ENCODE results near the gene SAMSN1. TPM values are rescaled to one million over a fixed set of nuclear protein-coding genes. Genes with fewer than 3 reads are reported as not detected.
"Not testable (repeated sequence)": the region's sequence is repeated elsewhere in the genome, so short reads cannot be mapped to it uniquely, and the experiment has no call there.

SAMSN1 gene
- polyA plus RNA-seq, 1 donor from 2014 or later, result 24.6 TPM

GRCh38 chr21:14528815-14529214, 17.3 kb downstream of the SAMSN1 start:
- Mint-ChIP-seq H3K27ac (peak overlapping the region in 2 of 3 donors; percentile 66 to 88), H3K27me3 (no peaks in the 10 kb centered on the region), H3K4me1 (peaks cover 55 to 58% (median 55%) of the 10 kb centered on the region in 3 donors), H3K9me3 (no peaks in the 10 kb centered on the region), H3K36me3 (no peaks in the 10 kb centered on the region), H3K4me3 (peak overlapping the region in 3 of 4 donors; percentile 63 to 85 (median 70))

- H3K4me1 Mint-ChIP-seq, result peaks cover 57 to 61% (median 58%) of the 10 kb centered on the region in 3 donors
- H3K27ac Mint-ChIP-seq, result peak overlapping the region; percentile 66 to 94 (median 93)
- H3K36me3 Mint-ChIP-seq, result peaks cover 2% of the 10 kb centered on the region
- no peaks in the 10 kb centered on the region for H3K9me3 Mint-ChIP-seq
- H3K4me3 Mint-ChIP-seq, result peak overlapping the region; percentile 60 to 93 (median 83)
- no peaks in the 10 kb centered on the region for H3K27me3 Mint-ChIP-seq
Observed at GRCh38 chr21:14527696-14528652, 18.1 kb downstream of the SAMSN1 start.

- H3K27me3 Mint-ChIP-seq, result no peaks in the 10 kb centered on the region
- H3K9me3 Mint-ChIP-seq, result no peaks in the 10 kb centered on the region
- peak overlapping the region; percentile 56 to 94 (median 93) for H3K27ac Mint-ChIP-seq
- H3K36me3 Mint-ChIP-seq, result peaks cover 2% of the 10 kb centered on the region
- peaks cover 57 to 59% (median 58%) of the 10 kb centered on the region in 3 donors for H3K4me1 Mint-ChIP-seq
- peak overlapping the region; percentile 60 to 93 (median 83) for H3K4me3 Mint-ChIP-seq
Observed at GRCh38 chr21:14526836-14527695, 19.0 kb downstream of the SAMSN1 start.

GRCh38 chr21:14526199-14526598, 19.9 kb downstream of the SAMSN1 start:
- Mint-ChIP-seq H3K4me3 (peak overlapping the region; percentile 60 to 93 (median 83)), H3K36me3 (peaks cover 5% of the 10 kb centered on the region), H3K27ac (peak overlapping the region in 2 of 3 donors; percentile 56 to 93), H3K4me1 (peaks cover 57 to 60% (median 60%) of the 10 kb centered on the region in 3 donors), H3K27me3 (no peaks in the 10 kb centered on the region), H3K9me3 (no peaks in the 10 kb centered on the region)

GRCh38 chr21:14523234-14523633, 22.9 kb downstream of the SAMSN1 start:
- H3K4me3 Mint-ChIP-seq, result peak overlapping the region; percentile 56 to 91 (median 74)
- peaks cover 6% of the 10 kb centered on the region for H3K36me3 Mint-ChIP-seq
- no peaks in the 10 kb centered on the region for H3K27me3 Mint-ChIP-seq
- no peaks in the 10 kb centered on the region for H3K9me3 Mint-ChIP-seq
- H3K4me1 Mint-ChIP-seq, result peaks cover 49 to 54% (median 49%) of the 10 kb centered on the region in 3 donors
- H3K27ac Mint-ChIP-seq, result peak overlapping the region; percentile 40 to 84 (median 61)

GRCh38 chr21:14522736-14523135, 23.4 kb downstream of the SAMSN1 start:
- Mint-ChIP-seq H3K4me1 (peaks cover 46 to 53% (median 50%) of the 10 kb centered on the region in 3 donors), H3K4me3 (peak overlapping the region in 2 of 4 donors; percentile 46 to 91), H3K9me3 (no peaks in the 10 kb centered on the region), H3K36me3 (peaks cover 6% of the 10 kb centered on the region), H3K27ac (peak overlapping the region in 2 of 3 donors; percentile 40 to 61), H3K27me3 (no peaks in the 10 kb centered on the region)

GRCh38 chr21:14520535-14520934, 25.6 kb downstream of the SAMSN1 start:
- peak overlapping the region; percentile 79 to 96 (median 92) for H3K27ac Mint-ChIP-seq
- peaks cover 32 to 42% (median 41%) of the 10 kb centered on the region in 3 donors for H3K4me1 Mint-ChIP-seq

GRCh38 chr21:14519000-14519399, 27.1 kb downstream of the SAMSN1 start:
- no peak overlapping the region for H3K27ac Mint-ChIP-seq
- no peaks in the 10 kb centered on the region for H3K27me3 Mint-ChIP-seq
- H3K36me3 Mint-ChIP-seq, result peaks cover 11% of the 10 kb centered on the region

More at GRCh38 chr21:14520535-14520934, 25.6 kb downstream of the SAMSN1 start:
- Mint-ChIP-seq H3K27me3 (no peaks in the 10 kb centered on the region), H3K36me3 (peaks cover 11% of the 10 kb centered on the region), H3K9me3 (no peaks in the 10 kb centered on the region), H3K4me3 (peak overlapping the region; percentile 70 to 95 (median 82))

GRCh38 chr21:14513804-14514203, 32.3 kb downstream of the SAMSN1 start:
- Mint-ChIP-seq H3K27me3 (no peaks in the 10 kb centered on the region), H3K4me3 (no peak overlapping the region), H3K36me3 (peaks cover 14% of the 10 kb centered on the region), H3K4me1 (peaks cover 6 to 13% (median 8%) of the 10 kb centered on the region in 3 donors), H3K27ac (peak overlapping the region in 1 of 3 donors; percentile 29), H3K9me3 (peaks cover 0 to 2% (median 0%) of the 10 kb centered on the region in 3 donors)

More at GRCh38 chr21:14519000-14519399, 27.1 kb downstream of the SAMSN1 start:
- Mint-ChIP-seq H3K4me1 (peaks cover 21 to 35% (median 33%) of the 10 kb centered on the region in 3 donors), H3K9me3 (no peaks in the 10 kb centered on the region), H3K4me3 (no peak overlapping the region)

GRCh38 chr21:14506859-14507457, 39.2 kb downstream of the SAMSN1 start:
- H3K27me3 Mint-ChIP-seq, H3K9me3 Mint-ChIP-seq: not testable (repeated sequence)
- Mint-ChIP-seq H3K27ac (peak overlapping the region in 2 of 3 donors; percentile 17 to 29), H3K4me1 (peaks cover 25 to 50% (median 35%) of the 10 kb centered on the region in 3 donors), H3K4me3 (peak overlapping the region in 1 of 4 donors; percentile 50), H3K36me3 (peaks cover 39% of the 10 kb centered on the region)

GRCh38 chr21:14500873-14501272, 45.2 kb downstream of the SAMSN1 start:
- no peak overlapping the region for H3K27ac Mint-ChIP-seq
- H3K27me3 Mint-ChIP-seq, result no peaks in the 10 kb centered on the region
- H3K9me3 Mint-ChIP-seq, result no peaks in the 10 kb centered on the region
- peaks cover 35% of the 10 kb centered on the region for H3K36me3 Mint-ChIP-seq
- peak overlapping the region in 1 of 4 donors; percentile 33 for H3K4me3 Mint-ChIP-seq
- H3K4me1 Mint-ChIP-seq, result peaks cover 15 to 37% (median 23%) of the 10 kb centered on the region in 3 donors

- Mint-ChIP-seq H3K4me1 (peaks cover 15 to 30% (median 16%) of the 10 kb centered on the region in 3 donors), H3K36me3 (peaks cover 41% of the 10 kb centered on the region), H3K9me3 (no peaks in the 10 kb centered on the region), H3K4me3 (no peak overlapping the region), H3K27me3 (no peaks in the 10 kb centered on the region), H3K27ac (peak overlapping the region in 1 of 3 donors; percentile 37)
Observed at GRCh38 chr21:14499316-14499715, 46.8 kb downstream of the SAMSN1 start.

GRCh38 chr21:14497825-14498224, 48.3 kb downstream of the SAMSN1 start:
- H3K36me3 Mint-ChIP-seq, result peaks cover 39% of the 10 kb centered on the region
- H3K27ac Mint-ChIP-seq, result peak overlapping the region in 1 of 3 donors; percentile 16
- no peaks in the 10 kb centered on the region for H3K27me3 Mint-ChIP-seq
- no peaks in the 10 kb centered on the region for H3K9me3 Mint-ChIP-seq
- H3K4me3 Mint-ChIP-seq, result no peak overlapping the region
- H3K4me1 Mint-ChIP-seq, result peaks cover 13 to 24% (median 14%) of the 10 kb centered on the region in 3 donors

- H3K9me3 Mint-ChIP-seq, result no peaks in the 10 kb centered on the region
- H3K27ac Mint-ChIP-seq, result no peak overlapping the region
- H3K4me3 Mint-ChIP-seq, result no peak overlapping the region
- H3K27me3 Mint-ChIP-seq, result no peaks in the 10 kb centered on the region
- peaks cover 5 to 7% (median 5%) of the 10 kb centered on the region in 3 donors for H3K4me1 Mint-ChIP-seq
- H3K36me3 Mint-ChIP-seq, result peaks cover 33% of the 10 kb centered on the region
Observed at GRCh38 chr21:14495075-14495474, 51.0 kb downstream of the SAMSN1 start.
